ENCODE results near the gene PTPRK.

- TF ChIP-seq EZH2phosphoT487 (IDR thresholded peaks at IDR 0.05; ENCODE audit: unreplicated experiment) (no peak), EZH2 (IDR thresholded peaks at IDR 0.05; ENCODE audit: low read depth, unreplicated experiment) (no peak), REST (IDR thresholded peaks at IDR 0.05; ENCODE audit: unreplicated experiment) (no peak)
- TF ChIP-seq, protein P1, sequence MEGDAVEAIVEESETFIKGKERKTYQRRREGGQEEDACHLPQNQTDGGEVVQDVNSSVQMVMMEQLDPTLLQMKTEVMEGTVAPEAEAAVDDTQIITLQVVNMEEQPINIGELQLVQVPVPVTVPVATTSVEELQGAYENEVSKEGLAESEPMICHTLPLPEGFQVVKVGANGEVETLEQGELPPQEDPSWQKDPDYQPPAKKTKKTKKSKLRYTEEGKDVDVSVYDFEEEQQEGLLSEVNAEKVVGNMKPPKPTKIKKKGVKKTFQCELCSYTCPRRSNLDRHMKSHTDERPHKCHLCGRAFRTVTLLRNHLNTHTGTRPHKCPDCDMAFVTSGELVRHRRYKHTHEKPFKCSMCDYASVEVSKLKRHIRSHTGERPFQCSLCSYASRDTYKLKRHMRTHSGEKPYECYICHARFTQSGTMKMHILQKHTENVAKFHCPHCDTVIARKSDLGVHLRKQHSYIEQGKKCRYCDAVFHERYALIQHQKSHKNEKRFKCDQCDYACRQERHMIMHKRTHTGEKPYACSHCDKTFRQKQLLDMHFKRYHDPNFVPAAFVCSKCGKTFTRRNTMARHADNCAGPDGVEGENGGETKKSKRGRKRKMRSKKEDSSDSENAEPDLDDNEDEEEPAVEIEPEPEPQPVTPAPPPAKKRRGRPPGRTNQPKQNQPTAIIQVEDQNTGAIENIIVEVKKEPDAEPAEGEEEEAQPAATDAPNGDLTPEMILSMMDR (conservative IDR thresholded peaks at IDR 0.05; ENCODE audit: low read depth in 2 of 2), result no peak
- TF ChIP-seq, protein P2, sequence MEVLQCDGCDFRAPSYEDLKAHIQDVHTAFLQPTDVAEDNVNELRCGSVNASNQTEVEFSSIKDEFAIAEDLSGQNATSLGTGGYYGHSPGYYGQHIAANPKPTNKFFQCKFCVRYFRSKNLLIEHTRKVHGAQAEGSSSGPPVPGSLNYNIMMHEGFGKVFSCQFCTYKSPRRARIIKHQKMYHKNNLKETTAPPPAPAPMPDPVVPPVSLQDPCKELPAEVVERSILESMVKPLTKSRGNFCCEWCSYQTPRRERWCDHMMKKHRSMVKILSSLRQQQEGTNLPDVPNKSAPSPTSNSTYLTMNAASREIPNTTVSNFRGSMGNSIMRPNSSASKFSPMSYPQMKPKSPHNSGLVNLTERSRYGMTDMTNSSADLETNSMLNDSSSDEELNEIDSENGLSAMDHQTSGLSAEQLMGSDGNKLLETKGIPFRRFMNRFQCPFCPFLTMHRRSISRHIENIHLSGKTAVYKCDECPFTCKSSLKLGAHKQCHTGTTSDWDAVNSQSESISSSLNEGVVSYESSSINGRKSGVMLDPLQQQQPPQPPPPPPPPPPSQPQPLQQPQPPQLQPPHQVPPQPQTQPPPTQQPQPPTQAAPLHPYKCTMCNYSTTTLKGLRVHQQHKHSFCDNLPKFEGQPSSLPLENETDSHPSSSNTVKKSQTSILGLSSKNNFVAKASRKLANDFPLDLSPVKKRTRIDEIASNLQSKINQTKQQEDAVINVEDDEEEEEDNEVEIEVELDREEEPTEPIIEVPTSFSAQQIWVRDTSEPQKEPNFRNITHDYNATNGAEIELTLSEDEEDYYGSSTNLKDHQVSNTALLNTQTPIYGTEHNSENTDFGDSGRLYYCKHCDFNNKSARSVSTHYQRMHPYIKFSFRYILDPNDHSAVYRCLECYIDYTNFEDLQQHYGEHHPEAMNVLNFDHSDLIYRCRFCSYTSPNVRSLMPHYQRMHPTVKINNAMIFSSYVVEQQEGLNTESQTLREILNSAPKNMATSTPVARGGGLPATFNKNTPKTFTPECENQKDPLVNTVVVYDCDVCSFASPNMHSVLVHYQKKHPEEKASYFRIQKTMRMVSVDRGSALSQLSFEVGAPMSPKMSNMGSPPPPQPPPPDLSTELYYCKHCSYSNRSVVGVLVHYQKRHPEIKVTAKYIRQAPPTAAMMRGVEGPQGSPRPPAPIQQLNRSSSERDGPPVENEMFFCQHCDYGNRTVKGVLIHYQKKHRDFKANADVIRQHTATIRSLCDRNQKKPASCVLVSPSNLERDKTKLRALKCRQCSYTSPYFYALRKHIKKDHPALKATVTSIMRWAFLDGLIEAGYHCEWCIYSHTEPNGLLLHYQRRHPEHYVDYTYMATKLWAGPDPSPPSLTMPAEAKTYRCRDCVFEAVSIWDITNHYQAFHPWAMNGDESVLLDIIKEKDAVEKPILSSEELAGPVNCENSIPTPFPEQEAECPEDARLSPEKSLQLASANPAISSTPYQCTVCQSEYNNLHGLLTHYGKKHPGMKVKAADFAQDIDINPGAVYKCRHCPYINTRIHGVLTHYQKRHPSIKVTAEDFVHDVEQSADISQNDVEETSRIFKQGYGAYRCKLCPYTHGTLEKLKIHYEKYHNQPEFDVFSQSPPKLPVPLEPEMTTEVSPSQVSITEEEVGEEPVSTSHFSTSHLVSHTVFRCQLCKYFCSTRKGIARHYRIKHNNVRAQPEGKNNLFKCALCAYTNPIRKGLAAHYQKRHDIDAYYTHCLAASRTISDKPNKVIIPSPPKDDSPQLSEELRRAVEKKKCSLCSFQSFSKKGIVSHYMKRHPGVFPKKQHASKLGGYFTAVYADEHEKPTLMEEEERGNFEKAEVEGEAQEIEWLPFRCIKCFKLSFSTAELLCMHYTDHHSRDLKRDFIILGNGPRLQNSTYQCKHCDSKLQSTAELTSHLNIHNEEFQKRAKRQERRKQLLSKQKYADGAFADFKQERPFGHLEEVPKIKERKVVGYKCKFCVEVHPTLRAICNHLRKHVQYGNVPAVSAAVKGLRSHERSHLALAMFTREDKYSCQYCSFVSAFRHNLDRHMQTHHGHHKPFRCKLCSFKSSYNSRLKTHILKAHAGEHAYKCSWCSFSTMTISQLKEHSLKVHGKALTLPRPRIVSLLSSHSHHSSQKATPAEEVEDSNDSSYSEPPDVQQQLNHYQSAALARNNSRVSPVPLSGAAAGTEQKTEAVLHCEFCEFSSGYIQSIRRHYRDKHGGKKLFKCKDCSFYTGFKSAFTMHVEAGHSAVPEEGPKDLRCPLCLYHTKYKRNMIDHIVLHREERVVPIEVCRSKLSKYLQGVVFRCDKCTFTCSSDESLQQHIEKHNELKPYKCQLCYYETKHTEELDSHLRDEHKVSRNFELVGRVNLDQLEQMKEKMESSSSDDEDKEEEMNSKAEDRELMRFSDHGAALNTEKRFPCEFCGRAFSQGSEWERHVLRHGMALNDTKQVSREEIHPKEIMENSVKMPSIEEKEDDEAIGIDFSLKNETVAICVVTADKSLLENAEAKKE (CRISPR knock-in tag; IDR thresholded peaks at IDR 0.05), result no peak
Observed at GRCh38 chr6:128351255-128351514, 169.2 kb downstream of the PTPRK start.
